Pancreas (tissue), 10 donors: ENCODE measurements around the gene PTPN14. TPM values are rescaled to one million over a fixed set of nuclear protein-coding genes. Genes with fewer than 3 reads are reported as not detected.

ENCODE experiments used
- ATAC-seq, 4 donors: fragments of 200-7000 bp; cut with Tn5 transposase; one replicate each; pipeline versions ENCODE4 v1.8.0 to v1.9.1; 2020; ENCODE audit warnings: mild to moderate bottlenecking in 4 of 4, moderate library complexity in 4 of 4
- DNase-seq, 6 donors: peaks; one replicate each; pipeline ENCODE4 v3.0.0-alpha.2; 2020
- FAIRE-seq: peaks from 2 replicates; lab custom pipeline; 2012; peaks lifted over from hg19 to GRCh38; lab: Jason Lieb, UNC
- H3K27ac ChIP-seq, 4 donors: fragments of 200-600 bp; sonication (generic); 1 replicate in 3 of 4; 2 replicates in 1 of 4; pipeline versions ENCODE4 v1.5.0 to v1.8.0; 2020
- H3K27me3 ChIP-seq, 4 donors: fragments of 200-600 bp; one replicate each; pipeline ENCODE4 v1.8.0; 2021
- H3K36me3 ChIP-seq, 3 donors: fragments of 200-600 bp; sonication (generic) in 1 of 3; one replicate each; pipeline versions ENCODE4 v1.5.0 to v1.8.0; 2020 to 2021
- H3K4me1 ChIP-seq, 3 donors: fragments of 200-600 bp; one replicate each; pipeline ENCODE4 v1.8.0; 2021
- H3K4me3 ChIP-seq, 4 donors: fragments of 200-600 bp; sonication (generic) in 2 of 4; one replicate each; pipeline versions ENCODE4 v1.5.0 to v1.8.0; 2020 to 2021
- H3K9me3 ChIP-seq, 4 donors: fragments of 200-600 bp; one replicate each; pipeline ENCODE4 v1.8.0; 2021
- WGBS, 2 donors: extraction: QIAGEN DNeasy Blood & Tissue Kit; methylation state at CpG; one replicate each; pipeline ENCODE4 v1.1.7; 2013; 5-methylcytosine and 5-hydroxymethylcytosine counted together
- intact Hi-C, 3 donors: fragments of 100-400 bp; cut with DNase I; formaldehyde crosslinking; loops; one replicate each; pipeline versions ENCODE4 v1.11.1 to v1.14.2; 2022
- polyA plus RNA-seq, 2 donors: library from polyadenylated mRNA; stranded (reverse); fragments of 200-250 nt; gene quantifications; one replicate each; pipeline ENCODE4 v1.2.3, GENCODE V29; 2013
- total RNA-seq, 6 donors: library from RNA; stranded (reverse); fragmentation: NEBNext Ultra II Directional in 4 of 6; extraction: Animal tissue kit (Norgen Biotek cat#: 25700) in 4 of 6; gene quantifications; one replicate each; pipeline versions ENCODE4 v1.2.1 to v1.2.4, GENCODE V29; 2021 to 2023
- TF ChIP-seq, protein P1 (sequence below), 4 donors: fragments of 200-600 bp; sonication (generic) in 3 of 4; IDR thresholded peaks; one replicate each; pipeline versions ENCODE4 v1.5.0 to v1.8.0; 2021; ENCODE audit warnings: antibody characterized with exemption in 4 of 4
- donor health status: healthy with polysubstance abuse.
- donor health status: DM: no; HTN: no; CAD: no; lungs with moderate emphysema.
- donor health status: DM: no; HTN: no; CAD: no.
- donor health status: control.
- donor health status: control.
- donor health status: Bipolar disorder and iron deficiency.
- donor health status: DM: yes; HTN: yes; CAD: no.
- donor health status: DM: no; HTN: no; CAD: no.
- donor health status: DM: no; HTN: no; CAD: no.
- donor health status: DM: yes; HTN: yes; CAD: no.

PTPN14 gene
- total and polyA plus RNA-seq, 8 donors = 1.9 to 17.5 (median 11.5) TPM

DNA sequence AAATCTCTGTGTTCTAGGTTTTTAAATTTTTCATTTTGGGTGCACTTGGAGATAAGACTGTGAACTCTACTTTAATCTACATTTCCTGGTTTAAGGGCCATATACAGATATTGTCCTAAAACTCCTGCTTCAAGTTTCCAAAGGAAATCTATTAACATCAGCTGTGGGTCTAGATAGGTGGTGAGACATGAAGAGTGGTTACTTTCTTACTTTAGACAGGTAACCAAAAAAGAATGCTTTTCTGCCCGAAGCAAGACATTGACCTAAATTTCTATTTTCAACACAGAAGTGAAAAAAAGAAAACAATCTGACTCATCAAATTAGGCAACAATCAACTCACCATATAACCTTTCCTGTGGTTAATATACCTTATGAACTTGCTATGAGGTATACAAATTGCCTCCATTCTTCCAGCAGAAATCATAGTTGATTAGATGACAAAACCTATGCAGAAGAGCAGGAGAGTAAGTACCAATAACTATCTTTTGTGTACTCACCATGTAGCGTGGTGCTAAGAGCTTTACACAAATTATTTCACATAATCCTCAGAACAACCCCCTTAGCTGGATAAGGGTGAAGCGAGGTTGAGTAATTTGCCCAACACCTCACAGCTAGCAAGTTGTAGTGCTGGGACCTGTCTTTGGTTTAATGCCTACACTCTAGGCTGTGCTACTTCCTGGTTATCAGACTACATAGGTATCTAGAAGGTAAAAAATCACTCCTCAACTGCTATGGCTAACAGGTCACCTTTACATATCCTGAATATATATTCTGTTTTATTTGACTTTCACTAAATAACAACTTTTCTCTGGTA is 23.4 kb upstream of the PTPN14 start:
- 89 to 91% methylated on average over 3 of the region's 3 CpGs for WGBS, 2 donors
- ATAC-seq (no peak), DNase-seq (no peak), FAIRE-seq (no peak)
- Histone ChIP-seq H3K9me3 (no peaks in the 10 kb centered on the region), H3K27ac (no peak overlapping the region), H3K27me3 (no peaks in the 10 kb centered on the region), H3K4me3 (no peak overlapping the region), H3K36me3 (no peaks in the 10 kb centered on the region), H3K4me1 (no peaks in the 10 kb centered on the region)
- intact Hi-C loops = no loop called here
- TF ChIP-seq, protein P1, sequence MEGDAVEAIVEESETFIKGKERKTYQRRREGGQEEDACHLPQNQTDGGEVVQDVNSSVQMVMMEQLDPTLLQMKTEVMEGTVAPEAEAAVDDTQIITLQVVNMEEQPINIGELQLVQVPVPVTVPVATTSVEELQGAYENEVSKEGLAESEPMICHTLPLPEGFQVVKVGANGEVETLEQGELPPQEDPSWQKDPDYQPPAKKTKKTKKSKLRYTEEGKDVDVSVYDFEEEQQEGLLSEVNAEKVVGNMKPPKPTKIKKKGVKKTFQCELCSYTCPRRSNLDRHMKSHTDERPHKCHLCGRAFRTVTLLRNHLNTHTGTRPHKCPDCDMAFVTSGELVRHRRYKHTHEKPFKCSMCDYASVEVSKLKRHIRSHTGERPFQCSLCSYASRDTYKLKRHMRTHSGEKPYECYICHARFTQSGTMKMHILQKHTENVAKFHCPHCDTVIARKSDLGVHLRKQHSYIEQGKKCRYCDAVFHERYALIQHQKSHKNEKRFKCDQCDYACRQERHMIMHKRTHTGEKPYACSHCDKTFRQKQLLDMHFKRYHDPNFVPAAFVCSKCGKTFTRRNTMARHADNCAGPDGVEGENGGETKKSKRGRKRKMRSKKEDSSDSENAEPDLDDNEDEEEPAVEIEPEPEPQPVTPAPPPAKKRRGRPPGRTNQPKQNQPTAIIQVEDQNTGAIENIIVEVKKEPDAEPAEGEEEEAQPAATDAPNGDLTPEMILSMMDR (IDR thresholded peaks at IDR 0.05) = no peak

DNA sequence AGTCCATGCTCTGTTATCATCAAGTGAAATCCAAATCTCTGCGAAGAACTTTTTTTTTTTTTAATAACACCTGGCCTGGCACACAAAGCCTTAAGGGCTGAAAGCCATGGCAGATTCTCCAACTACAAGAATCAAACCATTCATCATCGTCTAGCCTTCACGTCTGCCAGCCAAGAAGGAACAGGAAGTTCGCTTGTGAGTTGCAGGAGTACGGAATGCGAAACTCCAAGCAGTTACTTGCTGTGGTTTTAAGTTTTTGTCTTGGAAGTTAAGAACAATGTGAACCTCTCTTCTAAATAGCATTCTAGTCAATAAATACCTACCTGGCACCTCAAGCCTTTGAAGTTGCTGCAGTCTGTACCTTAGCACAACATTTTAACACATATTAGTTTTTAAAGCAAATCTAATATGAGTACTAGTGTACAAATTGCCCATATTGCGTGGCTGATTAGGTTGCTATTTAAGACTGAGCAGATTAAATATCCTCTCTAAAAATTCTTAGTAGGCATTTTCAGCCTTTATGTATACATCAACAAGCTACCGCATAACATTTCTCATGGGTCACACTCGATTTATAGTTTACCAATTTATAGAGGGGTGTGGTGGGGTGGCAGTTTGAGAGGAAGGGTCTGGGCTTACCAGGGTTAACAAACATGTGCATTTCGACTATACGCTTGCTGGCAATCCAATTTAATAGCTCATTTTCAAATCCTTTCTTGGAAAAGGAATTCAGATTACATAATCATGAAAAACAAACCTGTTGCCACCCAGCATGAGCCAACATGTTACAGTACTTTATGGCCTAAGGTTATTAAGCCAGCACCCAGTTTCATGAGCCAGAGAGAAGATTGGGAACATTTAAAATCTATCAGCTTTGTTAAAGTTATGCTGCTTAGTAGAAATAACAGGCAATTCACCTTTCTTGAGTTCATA is 22.2 kb upstream of the PTPN14 start:
- Histone ChIP-seq H3K4me1 (no peaks in the 10 kb centered on the region), H3K27ac (peak overlapping the region in 1 of 4 donors; percentile 11), H3K9me3 (no peaks in the 10 kb centered on the region), H3K36me3 (no peaks in the 10 kb centered on the region), H3K27me3 (no peaks in the 10 kb centered on the region), H3K4me3 (no peak overlapping the region)
- no peak for FAIRE-seq
- intact Hi-C loops = no loop called here
- TF ChIP-seq, protein P1 (IDR thresholded peaks at IDR 0.05) = no peak
- WGBS, 2 donors = 60 to 67% methylated on average over 11 of the region's 11 CpGs
- DNase-seq = no peak
- peak in 3 of 4 donors; percentile 19 to 43 (median 37) for ATAC-seq

DNA sequence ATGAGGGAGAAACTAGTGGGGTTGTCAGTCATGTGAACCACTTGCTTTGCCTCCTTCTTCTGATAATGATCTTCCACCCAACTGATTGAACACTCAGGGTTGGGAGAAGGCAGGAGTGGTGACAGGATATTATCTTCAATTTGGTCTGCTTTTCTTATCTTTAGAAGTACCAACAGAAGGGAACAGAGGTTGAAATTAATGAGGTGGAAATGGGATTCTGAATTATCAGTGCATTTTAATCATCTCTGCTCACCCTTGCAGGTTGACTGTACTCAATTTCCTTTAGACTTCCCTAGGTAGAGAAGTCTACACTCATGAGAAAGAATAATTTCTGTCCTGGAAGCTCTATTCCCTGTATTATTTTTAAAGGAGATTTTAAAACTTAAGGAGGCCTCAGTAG is 19.9 kb upstream of the PTPN14 start:
- ATAC-seq (no peak), DNase-seq (no peak), FAIRE-seq (no peak)
- TF ChIP-seq, protein P1 (IDR thresholded peaks at IDR 0.05) = no peak
- no peaks in the 10 kb centered on the region for H3K9me3 ChIP-seq
- no peak overlapping the region for H3K27ac ChIP-seq
- H3K4me1 ChIP-seq = no peaks in the 10 kb centered on the region
- H3K27me3 ChIP-seq = no peaks in the 10 kb centered on the region
- H3K36me3 ChIP-seq = no peaks in the 10 kb centered on the region
- intact Hi-C loops = no loop called here
- H3K4me3 ChIP-seq = no peak overlapping the region

DNA sequence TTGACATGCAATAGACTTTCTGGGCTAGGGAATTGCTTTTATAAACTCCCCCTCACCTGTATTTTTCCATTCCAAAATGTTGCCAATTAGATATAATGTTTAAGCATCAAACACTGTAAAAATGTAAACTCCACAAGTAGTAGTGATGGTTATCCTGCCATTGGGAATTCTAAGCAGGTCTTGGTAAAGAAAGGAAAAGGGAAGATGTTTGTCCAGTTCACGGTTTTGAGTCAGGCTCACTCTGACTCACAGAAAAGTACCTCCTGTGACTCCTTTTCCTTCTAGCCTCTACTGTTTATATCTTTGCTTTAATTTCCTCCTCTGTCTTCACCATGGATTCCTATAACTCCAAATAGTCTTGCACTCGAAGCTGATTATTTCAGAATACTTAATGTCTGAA is 19.0 kb upstream of the PTPN14 start:
- Histone ChIP-seq H3K27ac (no peak overlapping the region), H3K27me3 (no peaks in the 10 kb centered on the region), H3K4me3 (no peak overlapping the region), H3K36me3 (no peaks in the 10 kb centered on the region), H3K4me1 (no peaks in the 10 kb centered on the region), H3K9me3 (no peaks in the 10 kb centered on the region)
- FAIRE-seq (no peak), DNase-seq (no peak), ATAC-seq (peak in 2 of 4 donors; percentile 21 to 22)
- WGBS, 2 donors = 53 to 58% methylated on average over 2 of the region's 2 CpGs
- intact Hi-C loops = no loop called here
- TF ChIP-seq, protein P1 (IDR thresholded peaks at IDR 0.05) = no peak
